GM18951 (cell line): ENCODE measurements around the gene CDK11B.
"Not testable (repeated sequence)": the region's sequence is repeated elsewhere in the genome, so short reads cannot be mapped to it uniquely, and the experiment has no call there.

Experiments
- POLR2A ChIP-seq: IDR thresholded peaks from 4 replicates; pipeline ENCODE4 v1.6.1; 2011; ENCODE audit warnings: mild to moderate bottlenecking; ENCODE audit not compliant: insufficient read length, insufficient read depth; ENCODE audit errors: extremely low read depth
- in situ Hi-C: fragments of 300-500 bp; cut with MboI; formaldehyde crosslinking; loops from one replicate; pipeline ENCODE4 v1.12.0; 2022; ENCODE audit warnings: low sequenced_read_pairs, mixed read lengths, inconsistent platforms; ENCODE audit not compliant: unreplicated experiment

The CDK11B gene

GRCh38 chr1:1692324-1692713, 33.5 kb upstream of the CDK11B start:
- in situ Hi-C loops: not testable (repeated sequence)
- TF ChIP-seq POLR2A: peak; percentile 51

- in situ Hi-C loops: not testable (repeated sequence)
Observed at GRCh38 chr1:1691443-1691842, 32.6 kb upstream of the CDK11B start.

GRCh38 chr1:1689526-1689925, 30.7 kb upstream of the CDK11B start:
- in situ Hi-C loops: not testable (repeated sequence)

GRCh38 chr1:1687846-1688245, 29.0 kb upstream of the CDK11B start:
- in situ Hi-C loops: no loop called here
- TF ChIP-seq POLR2A: no peak

DNA sequence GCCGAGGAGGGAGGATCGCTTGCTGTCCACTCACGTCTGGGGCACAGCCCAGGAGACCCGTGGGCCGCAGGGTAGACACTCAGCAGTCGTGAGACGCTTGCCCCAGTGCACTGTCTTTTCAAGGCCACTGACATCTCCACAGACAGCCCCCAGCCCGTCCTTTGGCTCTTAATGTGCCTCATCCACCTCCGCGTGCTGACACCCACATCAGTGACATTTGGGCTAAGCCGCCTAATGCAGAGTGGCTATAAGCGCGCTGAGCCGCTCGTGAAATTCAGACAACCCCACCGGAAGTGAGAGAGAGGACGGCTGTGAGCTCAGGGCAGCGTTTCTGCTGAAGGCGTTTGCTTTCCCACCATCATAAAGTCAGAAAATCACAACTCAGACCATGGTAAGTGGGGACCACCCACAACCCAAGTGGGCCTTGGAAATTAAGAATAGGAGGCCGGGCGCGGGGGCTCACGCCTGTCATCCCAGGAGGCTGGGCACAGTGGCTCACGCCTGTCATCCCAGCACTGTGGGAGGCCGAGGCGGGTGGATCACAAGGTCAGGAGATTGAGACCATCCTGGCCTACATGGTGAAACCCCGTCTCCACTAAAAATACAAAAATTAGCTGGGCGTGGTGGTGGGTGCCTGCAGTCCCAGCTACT, 25.4 kb upstream of the CDK11B start:
- in situ Hi-C loops: no loop called here
- no peak for TF ChIP-seq POLR2A

- TF ChIP-seq POLR2A: no peak
Observed at GRCh38 chr1:1683104-1683905, 24.5 kb upstream of the CDK11B start.

GRCh38 chr1:1680912-1681273, 22.1 kb upstream of the CDK11B start:
- in situ Hi-C loops: no loop called here
- TF ChIP-seq POLR2A: no peak

More at GRCh38 chr1:1683104-1683905, 24.5 kb upstream of the CDK11B start:
- in situ Hi-C loops: no loop called here

DNA sequence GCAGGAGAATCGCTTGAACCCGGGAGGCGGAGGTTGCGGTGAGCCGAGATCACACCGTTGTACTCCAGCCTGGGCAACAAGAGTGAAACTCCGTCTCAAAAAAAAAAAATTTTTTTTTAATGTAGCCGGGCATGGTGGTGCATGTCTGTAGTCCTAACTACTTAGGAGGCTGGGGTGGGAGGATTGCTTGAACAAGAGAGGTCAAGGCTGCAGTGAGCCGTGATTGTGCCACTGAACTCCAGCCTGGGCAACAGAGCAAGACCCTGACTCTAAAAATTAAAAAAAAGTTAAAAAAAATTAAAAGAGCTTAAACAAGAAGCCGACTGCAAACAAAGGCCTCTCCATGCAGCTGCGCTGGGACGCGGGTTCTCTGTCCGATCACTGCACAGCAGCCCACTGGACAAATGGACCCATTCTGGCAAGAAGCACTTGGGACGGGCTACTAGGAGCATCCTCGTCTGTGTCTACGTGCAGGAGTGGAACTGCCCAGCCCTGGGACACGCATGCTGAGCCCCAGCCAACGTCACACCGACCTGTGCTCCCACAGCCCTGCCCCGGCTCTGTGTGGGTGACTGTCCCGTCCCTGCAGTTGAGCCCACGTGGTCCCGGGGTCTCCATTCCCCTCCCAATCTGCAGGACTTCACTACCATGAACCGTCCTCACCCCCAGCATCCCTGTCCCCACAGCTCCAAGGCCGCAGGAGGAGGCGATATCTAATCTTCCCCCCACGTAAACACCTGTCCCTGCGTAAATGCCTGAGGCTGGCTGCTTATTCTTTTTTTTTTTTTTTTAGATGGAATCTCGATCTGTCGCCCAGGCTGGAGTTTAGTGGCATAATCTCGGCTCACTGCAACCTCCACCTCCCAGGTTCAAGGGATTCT, 21.5 kb upstream of the CDK11B start:
- in situ Hi-C loops: no loop called here

GRCh38 chr1:1678581-1679380, 20.0 kb upstream of the CDK11B start:
- no peak for TF ChIP-seq POLR2A

More for the DNA sequence above, 21.5 kb upstream of the CDK11B start:
- TF ChIP-seq POLR2A: no peak

GRCh38 chr1:1677718-1678580, 19.1 kb upstream of the CDK11B start:
- TF ChIP-seq POLR2A: peak; percentile 56

More at GRCh38 chr1:1678581-1679380, 20.0 kb upstream of the CDK11B start:
- in situ Hi-C loops: no loop called here

GRCh38 chr1:1676087-1676486, 17.3 kb upstream of the CDK11B start:
- in situ Hi-C loops: not testable (repeated sequence)

More at GRCh38 chr1:1677718-1678580, 19.1 kb upstream of the CDK11B start:
- in situ Hi-C loops: no loop called here

- in situ Hi-C loops: not testable (repeated sequence)
Observed at GRCh38 chr1:1675218-1675617, 16.4 kb upstream of the CDK11B start.

DNA sequence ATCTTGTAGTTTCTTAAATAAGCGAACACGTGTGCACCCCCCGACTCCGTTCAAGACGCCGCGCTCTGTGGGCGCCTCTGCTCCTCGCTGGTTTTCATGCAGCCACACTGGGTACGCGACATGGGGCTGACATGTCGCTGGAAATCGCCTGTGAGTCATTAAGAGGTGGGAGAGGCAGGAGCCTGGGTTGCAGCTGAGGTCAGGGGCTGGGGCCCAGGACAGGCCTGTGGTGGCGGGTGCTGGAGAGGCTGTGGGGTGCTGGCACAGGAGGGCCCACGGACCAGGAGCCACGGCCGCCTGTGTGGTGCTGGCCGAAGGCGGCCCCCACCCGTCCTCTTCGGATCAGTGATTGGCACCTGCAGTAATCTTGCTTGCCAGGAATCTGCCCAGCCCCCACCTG, 16.0 kb upstream of the CDK11B start:
- in situ Hi-C loops: loop anchor here (5.0 kb wide), 1 partner anchor 62 kb away; no protein-coding TSS in a partner anchor
